NCI-H526 (cell line): ENCODE results near the gene PAK4.
A peak's percentile ranks its signal among the peaks of the same experiment; 100 is the strongest.
"Not testable (repeated sequence)": the region's sequence is repeated elsewhere in the genome, so short reads cannot be mapped to it uniquely, and the experiment has no call there.

ENCODE experiments used
- DNase-seq, 2 experiments: peaks; one replicate each; lab custom pipeline; 2025; lab: John Stamatoyannopoulos, UW

The PAK4 gene

DNA sequence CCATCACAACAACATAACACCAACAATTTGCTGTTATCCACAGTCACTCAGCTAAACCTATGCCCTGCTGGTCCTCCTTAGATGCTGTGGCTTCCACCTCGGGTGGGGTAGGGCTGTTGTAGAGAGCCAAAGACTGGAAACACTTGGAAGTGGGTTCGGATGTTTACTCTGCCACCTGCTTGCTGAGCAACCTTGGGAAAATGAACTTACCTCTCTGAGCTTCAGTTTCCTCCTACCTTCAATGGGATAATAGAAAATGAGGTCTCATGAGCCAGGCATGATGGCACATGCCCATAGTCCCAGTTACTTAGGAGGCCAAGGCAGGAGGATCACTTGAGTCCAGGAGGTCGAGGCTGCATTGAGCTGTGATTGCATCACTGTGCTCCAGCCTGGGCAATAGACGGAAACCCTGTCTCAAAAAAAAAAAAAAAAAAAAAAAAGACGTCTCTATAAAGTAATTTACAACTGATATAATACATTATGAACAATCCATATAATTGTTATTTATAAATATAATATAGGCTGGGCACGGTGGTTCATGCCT, 81.8 kb downstream of the PAK4 start:
- DNase-seq, result no peak

DNA sequence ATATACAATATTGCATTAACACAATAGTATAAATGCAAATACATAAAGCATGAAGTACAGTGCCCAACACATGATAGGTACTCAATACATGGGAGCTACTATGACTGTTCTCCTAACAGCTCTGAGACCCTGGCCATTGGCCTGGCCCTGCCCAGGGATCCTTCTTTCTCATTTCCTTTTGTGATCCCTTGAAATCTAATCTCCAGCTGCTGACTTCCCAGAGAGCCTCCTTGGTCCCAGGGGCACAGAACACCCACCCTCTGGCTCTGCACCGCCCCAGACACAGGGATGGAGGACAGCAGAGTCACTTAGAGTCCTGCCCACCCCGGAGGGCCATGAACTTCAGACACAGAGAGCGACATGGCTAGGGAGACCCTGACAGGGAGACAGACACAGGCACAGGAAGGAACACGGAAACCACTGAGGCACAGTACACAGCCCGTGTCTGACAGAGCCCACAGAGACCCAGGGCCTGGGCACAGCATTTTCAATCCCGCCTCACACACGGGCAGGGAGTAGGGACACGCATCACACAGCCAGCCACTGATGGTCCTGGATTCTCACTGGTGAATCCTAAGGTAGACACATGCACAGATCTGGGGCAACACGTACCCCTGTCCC, 82.7 kb downstream of the PAK4 start:
- no peak for DNase-seq

DNA sequence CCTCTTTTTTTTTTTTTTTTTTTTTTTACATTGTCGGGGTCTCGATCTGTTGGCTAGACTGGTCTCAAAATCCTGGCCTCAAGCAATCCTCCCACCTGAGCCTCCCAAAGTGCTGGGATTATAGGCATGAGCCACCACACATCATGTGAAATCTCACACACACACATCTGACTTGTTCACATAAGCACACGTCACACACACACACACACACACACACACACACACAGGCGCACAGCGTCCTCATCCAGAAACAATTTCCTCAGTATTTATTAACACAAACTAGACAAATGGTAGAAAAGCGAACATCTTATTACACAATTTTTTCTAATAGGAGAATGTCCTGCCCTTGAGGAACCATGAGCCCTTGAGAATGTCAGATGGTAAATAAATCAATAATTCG, 83.6 kb downstream of the PAK4 start:
- no peak for DNase-seq

DNA sequence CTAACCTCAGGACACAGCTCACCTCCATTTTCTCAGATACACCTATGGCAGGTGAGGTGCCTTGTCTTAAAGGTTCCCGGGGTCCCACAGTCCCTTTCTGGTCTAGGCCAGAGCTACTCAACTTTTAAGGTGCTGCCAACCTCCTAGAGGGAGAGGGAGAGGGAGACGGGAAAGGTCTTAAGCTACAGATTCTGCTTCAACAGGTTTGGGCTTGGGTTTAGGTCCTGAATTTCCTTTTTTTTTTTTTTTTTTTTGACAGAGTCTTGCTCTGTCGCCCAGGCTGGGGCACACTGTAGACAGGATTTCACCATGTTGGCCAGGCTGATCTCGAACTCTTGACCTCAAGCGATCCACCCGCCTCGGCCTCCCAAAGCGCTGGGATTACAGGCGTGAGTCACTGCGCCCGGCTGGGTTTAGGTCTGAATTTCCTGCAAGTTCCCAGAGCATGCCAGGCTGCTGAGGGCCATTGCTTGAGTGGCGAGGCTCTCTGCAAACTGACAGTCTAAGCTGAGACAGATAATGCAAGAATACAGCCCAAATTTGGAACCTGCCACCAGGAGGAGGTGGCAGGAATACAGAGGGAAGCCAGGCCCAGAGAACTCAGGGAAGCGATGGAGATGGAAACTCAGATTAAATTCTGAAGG, 86.3 kb downstream of the PAK4 start:
- no peak for DNase-seq

DNA sequence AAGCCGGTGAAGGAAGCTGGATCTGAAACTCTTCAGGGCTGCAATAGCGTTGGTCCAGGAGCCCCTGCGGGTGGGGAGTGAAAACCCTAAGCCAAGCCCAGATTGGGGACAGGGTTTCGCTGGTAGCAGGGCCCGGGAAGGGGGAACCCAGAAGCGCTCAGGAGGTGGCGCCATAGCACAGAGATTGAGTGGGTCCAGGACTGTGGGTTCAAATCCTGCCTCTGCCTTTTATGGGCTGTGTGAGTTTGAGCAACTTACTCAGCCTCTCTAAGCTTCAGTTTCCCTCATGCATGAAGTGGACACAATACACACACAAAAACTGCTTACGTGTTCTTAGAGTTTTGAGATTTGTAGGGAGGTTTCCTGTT, 86.8 kb downstream of the PAK4 start:
- DNase-seq, result peak in 1 of 2 experiments; percentile 73

DNA sequence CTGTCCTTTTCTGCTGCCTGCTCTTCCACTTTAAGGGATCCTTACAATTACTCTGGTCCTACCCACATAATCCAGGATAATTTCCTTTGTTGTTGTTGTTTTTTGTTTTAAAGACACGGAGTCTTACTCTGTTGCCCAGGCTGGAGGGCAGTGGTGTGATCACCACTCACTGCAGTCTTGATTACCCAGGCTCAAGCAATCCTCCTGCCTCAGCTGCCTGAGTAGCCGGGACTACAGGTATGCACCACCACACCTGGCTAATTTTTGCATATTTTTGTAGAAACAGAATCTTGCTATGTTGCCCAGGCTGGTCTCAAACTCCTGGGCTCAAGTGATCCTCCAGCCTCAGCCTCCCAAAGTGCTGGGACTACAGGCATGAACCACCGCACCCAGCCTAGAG, 89.7 kb downstream of the PAK4 start:
- not testable (repeated sequence) for DNase-seq

DNA sequence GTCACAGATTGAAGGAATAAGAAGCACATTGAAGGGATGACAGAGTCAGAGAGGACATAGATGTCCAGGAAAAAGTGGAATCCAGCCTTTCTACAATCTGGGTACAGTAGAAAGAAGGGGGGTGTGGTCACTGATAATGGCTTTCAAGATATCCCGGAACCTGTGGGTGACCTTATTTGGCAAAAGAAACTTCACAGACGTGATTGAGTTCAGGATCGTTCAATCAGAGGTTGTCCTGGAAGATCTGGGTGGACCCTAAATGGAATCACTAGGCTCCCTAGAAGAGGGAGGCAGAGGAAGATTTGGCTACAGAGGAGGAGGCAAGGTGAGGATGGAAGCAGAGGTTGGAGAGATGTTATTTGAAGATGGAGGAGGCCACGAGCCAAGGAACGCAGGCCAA, 91.5 kb downstream of the PAK4 start:
- DNase-seq, result no peak

DNA sequence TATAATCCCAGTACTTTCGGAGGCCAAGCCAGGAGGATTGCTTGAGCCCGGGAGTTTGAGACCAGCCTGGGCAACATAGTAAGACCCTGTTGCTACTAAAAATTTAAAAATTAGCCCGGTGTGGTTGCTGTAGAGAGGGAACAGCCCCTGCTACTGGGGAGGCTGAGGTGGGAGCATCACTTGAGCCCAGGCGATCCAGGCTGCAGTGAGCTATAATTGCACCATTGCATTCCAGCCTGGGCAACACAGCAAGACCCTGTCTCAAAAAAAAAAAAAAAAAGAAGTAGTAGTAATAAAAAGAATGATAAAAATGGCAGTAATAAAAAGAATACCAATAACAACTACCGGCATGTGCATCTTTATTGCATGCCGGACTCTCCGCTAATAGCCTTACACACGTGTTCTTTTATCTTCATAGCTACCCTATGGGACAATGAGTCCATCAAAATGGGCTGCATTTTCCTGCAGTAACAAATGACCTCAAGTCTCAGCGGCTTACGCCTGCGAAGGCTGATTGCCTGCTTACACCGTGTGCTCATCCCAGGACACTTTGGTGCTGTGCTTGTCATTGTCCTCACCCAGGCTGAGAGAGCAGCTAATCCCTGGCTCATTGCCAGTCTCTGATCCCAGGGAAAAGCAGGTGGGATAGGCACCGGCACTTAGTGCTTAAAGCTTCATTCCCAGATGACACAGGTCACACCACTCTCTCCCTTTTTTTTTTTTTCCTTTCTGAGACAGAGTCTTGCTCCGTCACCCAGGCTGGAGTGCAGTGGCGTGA, 92.8 kb downstream of the PAK4 start:
- DNase-seq, result no peak

DNA sequence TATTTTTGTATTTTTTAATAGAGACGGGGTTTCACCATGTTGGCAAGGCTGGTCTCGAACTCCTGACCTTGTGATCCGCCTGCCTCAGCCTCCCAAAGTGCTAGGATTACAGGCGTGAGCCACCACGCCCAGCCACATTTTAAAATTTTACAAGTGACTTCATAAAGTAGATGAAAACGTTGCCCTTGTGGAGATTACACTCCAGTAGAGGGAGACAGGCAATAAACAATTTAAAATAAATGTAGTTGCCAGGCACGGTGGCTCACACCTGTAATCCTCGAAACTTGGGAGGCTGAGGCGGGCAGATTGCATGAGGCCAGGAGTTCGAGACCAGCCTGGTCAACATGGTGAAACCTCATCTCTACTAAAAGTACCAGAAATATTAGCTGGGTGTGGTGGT, 93.5 kb downstream of the PAK4 start:
- DNase-seq, result not testable (repeated sequence)

DNA sequence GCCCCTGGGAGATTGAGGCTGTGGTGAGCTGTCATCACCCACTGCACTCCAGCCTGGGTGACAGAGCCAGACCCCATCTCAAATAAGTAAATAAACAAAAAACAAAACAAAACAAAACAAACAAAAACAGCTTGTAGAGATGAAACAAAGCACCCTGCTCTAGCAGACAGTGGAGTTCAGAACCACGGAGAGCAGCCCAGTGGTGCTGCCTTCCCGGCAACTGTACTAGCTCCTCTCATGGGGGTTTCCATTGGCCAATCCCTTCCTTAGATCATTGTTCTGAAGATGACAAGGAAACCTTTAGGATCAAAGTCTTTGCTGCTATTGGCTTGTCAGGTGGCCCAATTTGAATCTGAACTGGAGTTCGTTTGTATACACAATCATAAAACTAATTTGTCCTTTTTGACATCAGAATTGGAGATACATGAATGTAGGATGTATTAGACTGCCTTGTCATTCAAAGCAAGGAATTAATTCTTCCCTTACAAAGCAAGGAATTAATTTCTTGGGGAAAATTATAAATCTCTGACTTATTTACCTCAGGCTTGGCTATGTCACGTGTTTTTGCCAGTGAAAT, 98.2 kb downstream of the PAK4 start:
- no peak for DNase-seq

DNA sequence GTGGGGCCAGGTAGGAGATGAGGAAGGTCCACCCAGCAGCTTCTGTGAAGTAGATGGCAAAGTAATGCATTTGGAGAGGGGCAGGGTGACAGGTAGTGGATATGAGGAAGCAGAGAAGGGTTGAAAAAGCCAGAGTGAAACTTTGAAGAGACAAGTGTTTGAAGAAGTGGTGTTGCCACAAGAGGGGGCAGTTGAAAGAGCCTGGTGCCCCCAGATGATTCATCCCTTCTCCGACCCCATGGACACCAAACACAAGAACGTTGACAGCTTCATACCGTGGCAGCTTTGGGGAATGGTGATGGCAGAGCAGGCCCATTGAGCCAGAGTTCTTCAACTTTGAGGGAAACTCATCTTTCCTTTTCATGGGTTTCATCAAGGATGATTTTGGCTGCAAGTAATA, 99.3 kb downstream of the PAK4 start:
- no peak for DNase-seq
